ENCODE measurements around the gene S100Z. TPM values are rescaled to one million over a fixed set of nuclear protein-coding genes. Genes with fewer than 3 reads are reported as not detected.
A peak's percentile ranks its signal among the peaks of the same experiment; 100 is the strongest.

The S100Z gene
- total RNA-seq, 1 donor from 2014 or later, result 1.2 TPM

- Histone ChIP-seq H3K4me1 (no peaks in the 10 kb centered on the region), H3K36me3 (no peaks in the 10 kb centered on the region), H3K9me3 (no peaks in the 10 kb centered on the region), H3K4me3 (no peak overlapping the region), H3K27me3 (ENCODE audit: low read depth) (no peaks in the 10 kb centered on the region), H3K27ac (no peak overlapping the region)
- intact Hi-C loops (cut with DNase I), result no loop called here
- ATAC-seq, result no peak
- no peak for DNase-seq
- TF ChIP-seq CTCF (IDR thresholded peaks at IDR 0.05), result no peak
Observed at GRCh38 chr5:76867038-76867437, 17.2 kb downstream of the S100Z start.

- Histone ChIP-seq H3K4me3 (no peak overlapping the region), H3K27me3 (ENCODE audit: low read depth) (no peaks in the 10 kb centered on the region), H3K27ac (no peak overlapping the region), H3K9me3 (no peaks in the 10 kb centered on the region), H3K36me3 (no peaks in the 10 kb centered on the region), H3K4me1 (no peaks in the 10 kb centered on the region)
- no peak for DNase-seq
- intact Hi-C loops (cut with DNase I), result no loop called here
- peak; percentile 85 to 89 for ATAC-seq
- TF ChIP-seq CTCF (IDR thresholded peaks at IDR 0.05), result peak; percentile 77
Observed at GRCh38 chr5:76867827-76868693, 18.2 kb downstream of the S100Z start.

- no peak overlapping the region for H3K4me3 ChIP-seq
- no peak overlapping the region for H3K27ac ChIP-seq
- no peaks in the 10 kb centered on the region for H3K36me3 ChIP-seq
- no peaks in the 10 kb centered on the region for H3K27me3 ChIP-seq (ENCODE audit: low read depth)
- ATAC-seq (no peak), DNase-seq (no peak)
- intact Hi-C loops (cut with DNase I), result no loop called here
- no peaks in the 10 kb centered on the region for H3K4me1 ChIP-seq
- no peaks in the 10 kb centered on the region for H3K9me3 ChIP-seq
- TF ChIP-seq CTCF (IDR thresholded peaks at IDR 0.05), result no peak
Observed at GRCh38 chr5:76870046-76870445, 20.2 kb downstream of the S100Z start.

GRCh38 chr5:76874088-76874581 lies 24.3 kb downstream of the S100Z start:
- ATAC-seq (no peak), DNase-seq (no peak)
- Histone ChIP-seq H3K27me3 (ENCODE audit: low read depth) (no peaks in the 10 kb centered on the region), H3K4me3 (no peak overlapping the region), H3K36me3 (no peaks in the 10 kb centered on the region), H3K27ac (no peak overlapping the region), H3K4me1 (no peaks in the 10 kb centered on the region), H3K9me3 (no peaks in the 10 kb centered on the region)
- TF ChIP-seq CTCF (IDR thresholded peaks at IDR 0.05), result no peak
- intact Hi-C loops (cut with DNase I), result no loop called here

- intact Hi-C loops (cut with DNase I), result no loop called here
- Histone ChIP-seq H3K27me3 (ENCODE audit: low read depth) (peaks cover 4% of the 10 kb centered on the region), H3K36me3 (no peaks in the 10 kb centered on the region), H3K9me3 (no peaks in the 10 kb centered on the region), H3K4me1 (no peaks in the 10 kb centered on the region), H3K4me3 (no peak overlapping the region), H3K27ac (no peak overlapping the region)
- no peak for TF ChIP-seq CTCF (IDR thresholded peaks at IDR 0.05)
- ATAC-seq (no peak), DNase-seq (no peak)
Observed at GRCh38 chr5:76888733-76889300, 39.0 kb downstream of the S100Z start.

Measured in lower lobe of right lung (tissue), 2 donors.